Peyer's patch (tissue), 4 donors: ENCODE data around the gene SLC29A1.

Experiments
- CTCF ChIP-seq, 6 experiments: fragments of 450-650 bp in 4 of 6; fragments of 200-600 bp in 2 of 6; sonication (generic) in 1 of 6; IDR thresholded peaks; one replicate each; pipeline ENCODE4 v1.5.1; 2017 to 2019; ENCODE audit warnings: antibody characterized with exemption in 6 of 6, mild to moderate bottlenecking in 3 of 6, moderate library complexity in 1 of 6
- POLR2A ChIP-seq, 2 donors: fragments of 450-650 bp; IDR thresholded peaks; one replicate each; pipeline ENCODE4 v1.5.1; 2017; ENCODE audit warnings: antibody characterized with exemption in 2 of 2, mild to moderate bottlenecking in 2 of 2, moderate library complexity in 2 of 2

- TF ChIP-seq POLR2A (IDR thresholded peaks at IDR 0.05) (no peak), CTCF (IDR thresholded peaks at IDR 0.05) (no peak)
These were observed 1.5 kb downstream of the SLC29A1 start for GRCh38 chr6:44224965-44225305.
